Neural cell (in vitro differentiated cells): ENCODE measurements around the gene JAGN1.

Experiments
- CTCF ChIP-seq: fragments of 450-650 bp; IDR thresholded peaks from 2 replicates; pipeline ENCODE4 v1.5.1; 2014; ENCODE audit warnings: antibody characterized with exemption, mild to moderate bottlenecking, moderate library complexity; ENCODE audit not compliant: poor library complexity, severe bottlenecking
- EP300 ChIP-seq: fragments of 450-650 bp; conservative IDR thresholded peaks from 2 replicates; pipeline ENCODE4 v1.6.1; 2014; ENCODE audit warnings: antibody characterized with exemption, mild to moderate bottlenecking, moderate library complexity; ENCODE audit not compliant: poor library complexity, severe bottlenecking
- EZH2 ChIP-seq: fragments of 200-600, 300-800 bp; shearing (Covaris generic), sonication (generic); IDR thresholded peaks from 2 replicates; pipeline ENCODE4 v1.6.1; 2014; ENCODE audit warnings: antibody characterized with exemption, low read length, borderline replicate concordance, mild to moderate bottlenecking; ENCODE audit not compliant: insufficient read depth, poor library complexity, severe bottlenecking
- MXI1 ChIP-seq: fragments of 450-650 bp; conservative IDR thresholded peaks from 2 replicates; pipeline ENCODE4 v1.6.1; 2014; ENCODE audit warnings: antibody characterized with exemption, mild to moderate bottlenecking; ENCODE audit not compliant: poor library complexity, severe bottlenecking
- POLR2AphosphoS5 ChIP-seq: IDR thresholded peaks from 2 replicates; pipeline ENCODE4 v1.6.1; 2012
- RAD21 ChIP-seq: fragments of 450-650 bp; conservative IDR thresholded peaks from 2 replicates; pipeline ENCODE4 v1.6.1; 2014; ENCODE audit warnings: antibody characterized with exemption, mild to moderate bottlenecking, moderate library complexity
- REST ChIP-seq: IDR thresholded peaks from 2 replicates; pipeline ENCODE4 v1.6.1; 2012; ENCODE audit warnings: borderline replicate concordance
- SMC3 ChIP-seq: fragments of 450-650 bp; conservative IDR thresholded peaks from 2 replicates; pipeline ENCODE4 v1.6.1; 2014; ENCODE audit warnings: antibody characterized with exemption, mild to moderate bottlenecking, moderate library complexity; ENCODE audit not compliant: poor library complexity
- TAF1 ChIP-seq: IDR thresholded peaks from 2 replicates; pipeline ENCODE4 v1.6.1; 2012; ENCODE audit warnings: low read depth

- TF ChIP-seq EZH2 (no peak), CTCF (no peak), POLR2AphosphoS5 (no peak), RAD21 (no peak), REST (no peak), TAF1 (no peak), MXI1 (no peak), EP300 (no peak), SMC3 (peak; percentile 1)
These were observed 43.8 kb downstream of the JAGN1 start for GRCh38 chr3:9934235-9934621.
